HepG2 (cell line): ENCODE results near the gene ZNF121. TPM values are rescaled to one million over a fixed set of nuclear protein-coding genes. Genes with fewer than 3 reads are reported as not detected.
"Not testable (repeated sequence)": the region's sequence is repeated elsewhere in the genome, so short reads cannot be mapped to it uniquely, and the experiment has no call there.

Experiments used
- ATAC-seq: fragments of 200-7000 bp; cut with Tn5 transposase; 3 replicates; pipeline ENCODE4 v1.9.1; 2020; ENCODE audit warnings: mild to moderate bottlenecking, moderate library complexity
- BruUV-seq: library from RNA; stranded (reverse); fragments of 400-500 nt; replicated peaks from 2 replicates; lab custom pipeline; 2021; lab: Mats Ljungman, UMichigan
- CTCF ChIA-PET: fragments of 300-600 bp; formaldehyde crosslinking; extraction: SDS; loops from one replicate; lab custom pipeline; 2021; ENCODE audit warnings: low total read pairs, inconsistent platforms, low intra/inter-chr PET ratio; lab: Yijun Ruan, JAX
- POLR2A ChIA-PET: fragments of 350-600 bp; sonication (Branson Sonifier 250); formaldehyde crosslinking; loops from one replicate; lab custom pipeline; 2020; ENCODE audit warnings: antibody characterized with exemption, inconsistent platforms; lab: Yijun Ruan, JAX
- DNase-seq: peaks from one replicate; pipeline ENCODE4 v3.0.0-alpha.2; 2015; ENCODE audit warnings: low spot score
- FAIRE-seq: peaks from 3 replicates; lab custom pipeline; 2011; peaks lifted over from hg19 to GRCh38; lab: Jason Lieb, UNC
- H2AFZ ChIP-seq: one replicate; pipeline ENCODE4 v1.6.1; 2011; ENCODE audit warnings: low read length, inconsistent platforms
- H3K27ac ChIP-seq: fragments of 300-600 bp; 3 replicates; pipeline ENCODE4 v1.8.0; 2011; ENCODE audit warnings: mixed run types, mild to moderate bottlenecking, mixed read lengths, low read length, inconsistent platforms; ENCODE audit not compliant: insufficient read depth; ENCODE audit errors: extremely low read length
- H3K27me3 ChIP-seq, 2 experiments: fragments of 200-600 bp in 1 of 2; 2 replicates in 1 of 2; 3 replicates in 1 of 2; pipeline versions ENCODE4 v1.6.0 to v1.8.0; 2011; ENCODE audit warnings: low read length in 2 of 2, mild to moderate bottlenecking in 2 of 2, moderate library complexity in 2 of 2, inconsistent platforms in 1 of 2; ENCODE audit not compliant: insufficient read depth in 2 of 2, control insufficient read depth in 1 of 2
- H3K36me3 ChIP-seq, 2 experiments: fragments of 200-600 bp in 1 of 2; replicated peaks in 1 of 2; 2 replicates in 1 of 2; 3 replicates in 1 of 2; pipeline versions ENCODE4 v1.5.1 to v1.8.0; 2011; ENCODE audit warnings: low read length in 2 of 2, inconsistent platforms in 1 of 2; ENCODE audit not compliant: insufficient read depth in 2 of 2, control insufficient read depth in 1 of 2
- H3K4me1 ChIP-seq: 2 replicates; pipeline ENCODE4 v1.5.1; 2012; ENCODE audit warnings: low read length, inconsistent platforms; ENCODE audit not compliant: insufficient read depth
- H3K4me2 ChIP-seq: 2 replicates; pipeline ENCODE4 v1.6.0; 2011; ENCODE audit warnings: low read depth, low read length, inconsistent platforms
- H3K4me3 ChIP-seq, 3 experiments: fragments of 200-600 bp in 1 of 3; sonication (generic), shearing (Covaris generic) in 1 of 3; replicated peaks in 1 of 3; 2 replicates each; pipeline ENCODE4 v1.5.1; 2011 to 2016; ENCODE audit warnings: low read length in 3 of 3, inconsistent platforms in 2 of 3, low read depth in 2 of 3, mild to moderate bottlenecking in 2 of 3, control low read depth in 1 of 3, mixed read lengths in 1 of 3; ENCODE audit not compliant: insufficient read depth in 1 of 3
- H3K79me2 ChIP-seq: one replicate; pipeline ENCODE4 v1.6.1; 2011; ENCODE audit warnings: low read length, inconsistent platforms; ENCODE audit not compliant: insufficient read depth
- H3K9ac ChIP-seq: 2 replicates; pipeline ENCODE4 v1.6.0; 2011; ENCODE audit warnings: mild to moderate bottlenecking, low read depth, low read length, inconsistent platforms; ENCODE audit not compliant: insufficient read depth
- H3K9me3 ChIP-seq: 2 replicates; pipeline ENCODE4 v1.5.1; 2012; ENCODE audit warnings: mild to moderate bottlenecking, low read length
- H4K20me1 ChIP-seq: 2 replicates; pipeline ENCODE4 v1.6.0; 2011; ENCODE audit warnings: inconsistent platforms, mild to moderate bottlenecking, low read length, moderate library complexity; ENCODE audit not compliant: insufficient read depth
- ZBTB4 ChIP-seq: sonication (generic); formaldehyde crosslinking; IDR thresholded peaks from 2 replicates; pipeline ENCODE4 v1.4.0; 2020; ENCODE audit warnings: missing genetic modification reagents, mild to moderate bottlenecking, borderline replicate concordance
- WGBS: methylation state at CpG from one replicate; pipeline ENCODE4 v1.1.6; 2017; ENCODE audit warnings: low lambda C conversion rate; 5-methylcytosine and 5-hydroxymethylcytosine counted together
- in situ Hi-C: cut with HindIII; loops from 2 replicates; pipeline ENCODE4 v1.10.0; 2017; ENCODE audit warnings: low pct_unique_long_range_greater_than_20kb; ENCODE audit not compliant: extremely low pct_ligation_motif_present
- intact Hi-C: fragments of 100-400 bp; cut with micrococcal nuclease; formaldehyde crosslinking; loops from one replicate; pipeline ENCODE4 v1.10.0; 2022; ENCODE audit not compliant: unreplicated experiment
- polyA plus RNA-seq, 8 experiments: library from polyadenylated mRNA; depleted of rRNA in 3 of 8; stranded (reverse) in 7 of 8; unstranded in 1 of 8; fragments of >200 nt; fragmentation: Illumina TruSeq in 4 of 8; extraction: Trizol in 4 of 8; gene quantifications; 2 replicates each; pipeline versions ENCODE4 v1.2.1 to v1.2.3, GENCODE V29; 2011 to 2016; ENCODE audit warnings: low read depth in 4 of 8, missing spikeins in 1 of 8, mixed read lengths in 1 of 8; ENCODE audit not compliant: insufficient read depth in 1 of 8
- total RNA-seq, 5 experiments: library from RNA; depleted of rRNA; stranded (reverse); fragments of >200 nt; fragmentation: Illumina TruSeq; extraction: Trizol; gene quantifications; 2 replicates each; pipeline ENCODE4 v1.2.3, GENCODE V29; 2016; ENCODE audit warnings: low read depth in 1 of 5

The ZNF121 gene
- total and polyA plus RNA-seq, 2 of the 13 experiments (the other 11 are each of a cell fraction or from before 2014, with no cell fraction given) = 7.8 to 56.3 TPM

- no peak for TF ChIP-seq ZBTB4 (CRISPR knock-in tag)
These were observed 36.4 kb downstream of the ZNF121 start (continued) for GRCh38 chr19:9547870-9548269.

GRCh38 chr19:9541281-9541680 lies 43.0 kb downstream of the ZNF121 start:
- H2AFZ ChIP-seq, in situ Hi-C loops, H3K9me3 ChIP-seq, H3K36me3 ChIP-seq, H3K27ac ChIP-seq, POLR2A ChIA-PET, FAIRE-seq, DNase-seq, H3K4me3 ChIP-seq, H3K9ac ChIP-seq, CTCF ChIA-PET, H4K20me1 ChIP-seq, intact Hi-C loops, H3K4me2 ChIP-seq, H3K27me3 ChIP-seq, BruUV-seq, ATAC-seq: not testable (repeated sequence)
- 75% methylated on average over 4 of the region's 12 CpGs for WGBS
- Histone ChIP-seq H3K4me1 (peaks cover 22% of the 10 kb centered on the region), H3K79me2 (peaks cover 13% of the 10 kb centered on the region)

DNA sequence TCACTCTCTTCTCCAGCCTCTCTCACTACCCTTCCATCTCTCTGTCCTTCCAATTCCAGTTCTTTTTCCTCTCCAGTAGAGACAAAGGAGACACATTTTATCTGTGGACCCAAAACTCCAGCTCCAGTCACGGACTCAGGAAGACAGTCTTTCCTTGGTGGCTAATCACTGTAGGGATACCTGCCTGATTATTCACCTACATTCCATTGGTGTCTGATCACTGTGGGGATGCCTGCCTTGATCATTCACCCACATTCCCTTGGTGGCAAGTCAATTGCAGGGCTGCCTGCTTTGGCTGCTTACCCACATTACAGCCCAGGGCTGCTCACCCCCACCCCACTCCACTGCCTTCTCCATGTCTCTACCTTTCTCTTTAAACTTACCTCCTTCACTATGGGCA lies 44.4 kb downstream of the ZNF121 start:
- ATAC-seq, DNase-seq, POLR2A ChIA-PET, H3K27me3 ChIP-seq, CTCF ChIA-PET, H3K4me3 ChIP-seq, FAIRE-seq, H3K4me2 ChIP-seq, H3K27ac ChIP-seq, BruUV-seq, H3K9me3 ChIP-seq, H4K20me1 ChIP-seq, in situ Hi-C loops, H2AFZ ChIP-seq, intact Hi-C loops, H3K9ac ChIP-seq: not testable (repeated sequence)
- Histone ChIP-seq H3K79me2 (peaks cover 13% of the 10 kb centered on the region), H3K36me3 (peaks cover 6 to 18% of the 10 kb centered on the region in 2 experiments), H3K4me1 (peaks cover 22% of the 10 kb centered on the region)
- 76% methylated on average over 1 of the region's 1 CpG for WGBS

GRCh38 chr19:9539201-9539600 lies 45.1 kb downstream of the ZNF121 start:
- H3K79me2 ChIP-seq = peaks cover 13% of the 10 kb centered on the region
- in situ Hi-C loops, POLR2A ChIA-PET, DNase-seq, FAIRE-seq, CTCF ChIA-PET, ATAC-seq, H2AFZ ChIP-seq, H4K20me1 ChIP-seq, H3K27me3 ChIP-seq, intact Hi-C loops, H3K9me3 ChIP-seq, BruUV-seq: not testable (repeated sequence)
- peak overlapping the region; percentile 65 to 88 (median 86) for H3K4me3 ChIP-seq
- peaks cover 22% of the 10 kb centered on the region for H3K4me1 ChIP-seq
- peak overlapping the region; percentile 62 for H3K4me2 ChIP-seq
- 67% methylated on average over 6 of the region's 6 CpGs for WGBS
- peak overlapping the region; percentile 89 for H3K27ac ChIP-seq
- peaks cover 8 to 26% of the 10 kb centered on the region in 2 experiments for H3K36me3 ChIP-seq
- H3K9ac ChIP-seq = peak overlapping the region; percentile 91
